ENCODE measurements around the gene CRX.
"Not testable (repeated sequence)": the region's sequence is repeated elsewhere in the genome, so short reads cannot be mapped to it uniquely, and the experiment has no call there.

DNA sequence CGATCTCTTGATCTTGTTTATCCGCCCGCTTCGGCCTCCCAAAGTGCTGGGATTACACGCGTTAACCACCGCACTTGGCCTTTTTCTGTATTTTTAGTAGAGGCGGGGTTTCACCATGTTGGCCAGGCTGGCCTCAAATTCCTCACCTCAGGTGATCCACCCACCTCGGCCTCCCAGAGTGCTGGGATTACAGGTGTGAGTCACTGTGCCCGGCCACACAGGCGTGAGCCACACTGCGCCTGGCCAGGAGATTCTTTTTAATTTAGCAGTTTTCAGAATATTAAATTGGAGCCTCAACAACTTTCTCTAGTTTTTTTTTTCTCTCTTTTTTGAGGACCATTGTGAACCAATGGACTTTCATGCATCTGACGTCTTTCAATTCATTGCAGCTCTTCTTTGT is 31.9 kb upstream of the CRX start:
- TF ChIP-seq POLR2AphosphoS5 (IDR thresholded peaks at IDR 0.05) = not testable (repeated sequence)
- TF ChIP-seq, protein P1, sequence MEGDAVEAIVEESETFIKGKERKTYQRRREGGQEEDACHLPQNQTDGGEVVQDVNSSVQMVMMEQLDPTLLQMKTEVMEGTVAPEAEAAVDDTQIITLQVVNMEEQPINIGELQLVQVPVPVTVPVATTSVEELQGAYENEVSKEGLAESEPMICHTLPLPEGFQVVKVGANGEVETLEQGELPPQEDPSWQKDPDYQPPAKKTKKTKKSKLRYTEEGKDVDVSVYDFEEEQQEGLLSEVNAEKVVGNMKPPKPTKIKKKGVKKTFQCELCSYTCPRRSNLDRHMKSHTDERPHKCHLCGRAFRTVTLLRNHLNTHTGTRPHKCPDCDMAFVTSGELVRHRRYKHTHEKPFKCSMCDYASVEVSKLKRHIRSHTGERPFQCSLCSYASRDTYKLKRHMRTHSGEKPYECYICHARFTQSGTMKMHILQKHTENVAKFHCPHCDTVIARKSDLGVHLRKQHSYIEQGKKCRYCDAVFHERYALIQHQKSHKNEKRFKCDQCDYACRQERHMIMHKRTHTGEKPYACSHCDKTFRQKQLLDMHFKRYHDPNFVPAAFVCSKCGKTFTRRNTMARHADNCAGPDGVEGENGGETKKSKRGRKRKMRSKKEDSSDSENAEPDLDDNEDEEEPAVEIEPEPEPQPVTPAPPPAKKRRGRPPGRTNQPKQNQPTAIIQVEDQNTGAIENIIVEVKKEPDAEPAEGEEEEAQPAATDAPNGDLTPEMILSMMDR (IDR thresholded peaks at IDR 0.05) = not testable (repeated sequence)

Data from sigmoid colon (tissue), 4 donors.